Activated CD4-positive, alpha-beta T cell treated with anti-CD3 and anti-CD28 coated beads, Interleukin-2, amount 10 ng/mL, durations not matched to agents 7 days and 5 days (primary cell): ENCODE data around the gene YWHAQ. TPM values are rescaled to one million over a fixed set of nuclear protein-coding genes. Genes with fewer than 3 reads are reported as not detected.
A peak's percentile ranks its signal among the peaks of the same experiment; 100 is the strongest.

ENCODE experiments used
- CTCF ChIA-PET: fragments of 350-600 bp; sonication (Branson Sonifier 250); formaldehyde crosslinking; loops from one replicate; lab custom pipeline; 2021; ENCODE audit warnings: antibody characterized with exemption; lab: Charles Lee
- POLR2A ChIA-PET: fragments of 350-600 bp; sonication (Branson Sonifier 250); formaldehyde crosslinking; loops from one replicate; lab custom pipeline; 2021; ENCODE audit warnings: antibody characterized with exemption; lab: Charles Lee
- DNase-seq: peaks from one replicate; pipeline ENCODE4 v3.0.0-alpha.2; 2020
- H3K27ac Mint-ChIP-seq: one replicate; pipeline ENCODE4 v1.8.0; 2021; ENCODE audit warnings: mild to moderate bottlenecking, moderate library complexity, mixed read lengths
- H3K27me3 Mint-ChIP-seq: one replicate; pipeline ENCODE4 v1.8.0; 2021; ENCODE audit warnings: mixed read lengths
- H3K36me3 Mint-ChIP-seq: one replicate; pipeline ENCODE4 v1.8.0; 2021; ENCODE audit warnings: low read depth, mixed read lengths
- H3K4me1 Mint-ChIP-seq: one replicate; pipeline ENCODE4 v1.8.0; 2021; ENCODE audit warnings: mixed read lengths
- H3K4me3 Mint-ChIP-seq: one replicate; pipeline ENCODE4 v1.8.0; 2021; ENCODE audit warnings: mild to moderate bottlenecking, moderate library complexity, mixed read lengths
- H3K9me3 Mint-ChIP-seq: one replicate; pipeline ENCODE4 v1.8.0; 2021; ENCODE audit warnings: mixed read lengths
- total RNA-seq, 2 experiments: library from RNA; stranded (reverse); gene quantifications; one replicate each; pipeline ENCODE4 v1.2.3, GENCODE V29; 2021

Gene YWHAQ
- total RNA-seq, 2 experiments from 2014 or later = 308 to 322 TPM

- Mint-ChIP-seq H3K27me3 (no peaks in the 10 kb centered on the region), H3K9me3 (no peaks in the 10 kb centered on the region), H3K36me3 (no peaks in the 10 kb centered on the region), H3K4me1 (peaks cover 6% of the 10 kb centered on the region), H3K27ac (no peak overlapping the region), H3K4me3 (no peak overlapping the region)
- POLR2A ChIA-PET = no interaction called here
- DNase-seq = no peak
- CTCF ChIA-PET = interaction anchor here (0.9 to 1.6 kb wide), 4 partner anchors 9 to 54 kb away, joined by 3 to 6 read pairs (median 4); no protein-coding TSS in a partner anchor
Measured at GRCh38 chr2:9664365-9664764, 33.6 kb upstream of the YWHAQ start.

DNA sequence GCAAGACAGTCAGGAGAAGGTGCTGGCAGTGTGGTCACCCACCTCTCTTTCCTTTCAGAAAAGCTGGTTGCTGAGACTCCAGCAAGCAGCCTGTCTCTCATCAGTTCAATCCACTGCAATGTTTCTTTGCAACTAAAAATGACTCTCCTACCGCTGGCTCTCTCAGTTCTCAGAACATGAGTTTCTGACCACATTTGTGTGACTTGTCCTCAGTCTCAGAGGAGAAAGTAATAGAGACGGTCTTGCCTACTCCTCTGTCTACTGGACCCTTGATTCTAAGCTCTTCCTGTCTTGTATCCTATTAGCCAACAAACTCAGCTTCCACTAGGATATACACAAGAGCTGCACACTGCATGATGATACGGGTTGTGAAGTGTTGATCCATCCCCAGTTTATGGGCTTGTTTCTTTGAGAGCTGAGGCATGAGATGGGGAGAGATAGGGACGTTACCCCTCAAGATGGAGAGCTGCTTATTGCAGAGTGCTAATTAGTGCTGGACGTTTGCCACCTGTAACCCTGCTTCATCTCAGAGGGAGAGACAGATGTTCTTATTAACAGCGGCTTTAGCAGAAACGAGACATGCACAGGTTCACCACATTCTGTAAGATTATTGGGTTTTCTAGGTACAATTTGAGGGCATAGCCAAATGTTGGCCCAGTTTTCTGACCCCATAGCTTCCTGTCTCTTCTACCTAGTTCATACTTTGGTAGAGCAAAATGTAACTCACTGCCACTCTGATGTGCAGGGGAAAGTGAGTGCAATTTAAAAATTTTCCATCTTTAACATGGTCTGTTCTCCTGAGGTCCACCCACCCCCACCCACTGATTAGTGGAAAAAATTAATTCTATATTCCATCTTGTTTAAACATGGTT, 32.4 kb upstream of the YWHAQ start:
- H3K4me3 Mint-ChIP-seq = no peak overlapping the region
- ChIA-PET CTCF (interaction anchor here (1.0 to 1.6 kb wide), 5 partner anchors 8 to 56 kb away, joined by 3 to 5 read pairs (median 3); no protein-coding TSS in a partner anchor), POLR2A (no interaction called here)
- peak overlapping the region; percentile 32 for H3K27ac Mint-ChIP-seq
- H3K27me3 Mint-ChIP-seq = no peaks in the 10 kb centered on the region
- peaks cover 6% of the 10 kb centered on the region for H3K4me1 Mint-ChIP-seq
- no peaks in the 10 kb centered on the region for H3K36me3 Mint-ChIP-seq
- H3K9me3 Mint-ChIP-seq = no peaks in the 10 kb centered on the region
- no peak for DNase-seq

DNA sequence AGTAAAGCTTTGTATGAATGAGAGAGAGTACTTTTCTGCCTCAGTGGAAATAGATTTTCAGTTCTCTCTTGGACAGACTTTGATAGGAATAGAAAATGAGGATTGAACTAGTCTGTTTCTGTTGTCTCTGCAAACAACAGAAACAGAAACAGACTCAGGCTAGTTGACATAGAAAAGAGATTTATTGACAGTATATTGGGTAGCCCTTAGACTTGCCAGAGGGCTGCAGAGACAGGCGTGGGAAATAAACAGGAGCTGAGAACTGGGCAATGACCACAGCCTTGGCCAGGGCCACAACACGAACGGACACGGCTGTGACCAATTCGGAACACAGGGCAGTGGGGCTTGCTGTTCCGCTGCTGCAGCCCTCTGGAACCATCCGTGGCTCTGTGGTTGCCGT, 30.5 kb upstream of the YWHAQ start:
- H3K27me3 Mint-ChIP-seq = no peaks in the 10 kb centered on the region
- CTCF ChIA-PET = interaction anchor here (1.0 kb wide), 1 partner anchor 48 kb away, joined by 3 read pairs; no protein-coding TSS in a partner anchor
- no peaks in the 10 kb centered on the region for H3K9me3 Mint-ChIP-seq
- H3K4me3 Mint-ChIP-seq = no peak overlapping the region
- no peak overlapping the region for H3K27ac Mint-ChIP-seq
- no peaks in the 10 kb centered on the region for H3K36me3 Mint-ChIP-seq
- H3K4me1 Mint-ChIP-seq = peaks cover 21% of the 10 kb centered on the region
- no peak for DNase-seq
- POLR2A ChIA-PET = interaction anchor here (0.7 kb wide), 1 partner anchor 273 kb away, joined by 3 read pairs; no protein-coding TSS in a partner anchor

DNA sequence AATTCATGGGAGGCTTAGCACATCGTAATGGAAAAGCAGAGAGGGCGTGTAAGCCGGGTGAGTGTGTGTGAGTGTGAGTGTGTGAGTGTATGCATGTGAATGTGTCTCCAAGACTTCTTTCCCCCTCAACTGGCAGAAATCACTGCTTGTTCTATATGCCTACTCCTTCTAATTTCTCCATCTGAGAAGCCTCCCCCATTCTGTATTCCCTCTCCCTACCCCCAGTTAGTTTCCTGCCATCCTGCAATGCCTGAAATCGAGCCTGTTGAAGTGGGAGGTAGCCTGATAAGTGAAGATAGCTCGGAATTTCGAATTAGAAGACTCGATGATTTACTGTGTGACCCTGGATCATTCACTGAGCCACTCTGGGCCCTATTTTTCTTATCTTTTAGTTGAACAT, 30.0 kb upstream of the YWHAQ start:
- H3K36me3 Mint-ChIP-seq = no peaks in the 10 kb centered on the region
- no peaks in the 10 kb centered on the region for H3K9me3 Mint-ChIP-seq
- no peaks in the 10 kb centered on the region for H3K27me3 Mint-ChIP-seq
- DNase-seq = no peak
- CTCF ChIA-PET = interaction anchor here (0.7 to 1.0 kb wide), 3 partner anchors 21 to 49 kb away, joined by 3 read pairs; no protein-coding TSS in a partner anchor
- POLR2A ChIA-PET = interaction anchor here (0.7 kb wide), 1 partner anchor 273 kb away, joined by 3 read pairs; no protein-coding TSS in a partner anchor
- peaks cover 26% of the 10 kb centered on the region for H3K4me1 Mint-ChIP-seq
- H3K27ac Mint-ChIP-seq = no peak overlapping the region
- no peak overlapping the region for H3K4me3 Mint-ChIP-seq

GRCh38 chr2:9660154-9660553, 29.4 kb upstream of the YWHAQ start:
- peaks cover 32% of the 10 kb centered on the region for H3K4me1 Mint-ChIP-seq
- CTCF ChIA-PET = interaction anchor here (0.7 to 1.0 kb wide), 3 partner anchors 22 to 49 kb away, joined by 3 read pairs; no protein-coding TSS in a partner anchor
- POLR2A ChIA-PET = no interaction called here

DNA sequence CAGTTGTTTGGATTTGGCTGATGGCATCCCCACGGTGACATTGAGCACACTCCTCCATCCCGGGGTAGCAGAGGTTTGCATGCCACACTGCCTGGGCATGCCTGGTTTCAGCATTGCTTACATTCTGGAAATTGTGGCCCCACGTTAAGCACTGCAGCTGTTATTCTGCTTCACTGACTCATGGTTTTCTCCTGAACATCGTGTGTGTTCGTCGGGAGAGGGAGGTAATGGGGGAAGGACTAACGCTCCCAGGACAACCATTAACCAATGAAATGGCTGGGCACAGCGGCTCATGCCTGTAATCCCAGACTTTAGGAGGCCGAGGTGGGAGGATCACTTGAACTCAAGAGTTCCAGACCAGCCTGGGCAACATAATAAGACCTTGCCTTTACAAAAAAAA, 28.2 kb upstream of the YWHAQ start:
- Mint-ChIP-seq H3K27ac (no peak overlapping the region), H3K4me1 (peaks cover 41% of the 10 kb centered on the region), H3K27me3 (peaks cover under 1% of the 10 kb centered on the region), H3K9me3 (no peaks in the 10 kb centered on the region), H3K36me3 (no peaks in the 10 kb centered on the region), H3K4me3 (no peak overlapping the region)
- DNase-seq = no peak
- POLR2A ChIA-PET = no interaction called here
- CTCF ChIA-PET = no interaction called here

More at GRCh38 chr2:9660154-9660553, 29.4 kb upstream of the YWHAQ start:
- Mint-ChIP-seq H3K27ac (no peak overlapping the region), H3K27me3 (no peaks in the 10 kb centered on the region), H3K4me3 (no peak overlapping the region), H3K36me3 (no peaks in the 10 kb centered on the region), H3K9me3 (no peaks in the 10 kb centered on the region)
- no peak for DNase-seq

DNA sequence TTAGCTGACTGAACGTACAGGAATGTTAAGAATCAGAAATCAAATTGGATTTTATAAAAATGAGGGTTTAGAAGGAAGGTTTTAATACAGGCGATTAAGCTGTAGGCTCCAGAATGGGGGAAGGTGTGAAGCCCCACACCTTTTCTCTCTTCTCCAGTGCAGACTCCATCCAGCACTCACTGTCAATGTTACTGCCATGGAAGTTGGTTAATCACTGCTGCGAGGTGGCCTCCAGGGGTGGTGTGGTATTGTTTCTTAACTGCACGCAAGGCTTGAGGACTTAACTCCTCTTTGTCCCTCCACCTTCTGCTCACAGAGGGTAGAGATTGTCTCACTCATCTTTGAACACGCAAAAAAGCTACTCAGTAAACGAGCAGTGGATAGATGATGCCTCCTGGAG, 26.9 kb upstream of the YWHAQ start:
- ChIA-PET POLR2A (no interaction called here), CTCF (interaction anchor here (0.7 to 3.0 kb wide), 5 partner anchors 9 to 41 kb away, joined by 3 to 15 read pairs (median 4); no protein-coding TSS in a partner anchor)
- peaks cover 39% of the 10 kb centered on the region for H3K4me1 Mint-ChIP-seq

DNA sequence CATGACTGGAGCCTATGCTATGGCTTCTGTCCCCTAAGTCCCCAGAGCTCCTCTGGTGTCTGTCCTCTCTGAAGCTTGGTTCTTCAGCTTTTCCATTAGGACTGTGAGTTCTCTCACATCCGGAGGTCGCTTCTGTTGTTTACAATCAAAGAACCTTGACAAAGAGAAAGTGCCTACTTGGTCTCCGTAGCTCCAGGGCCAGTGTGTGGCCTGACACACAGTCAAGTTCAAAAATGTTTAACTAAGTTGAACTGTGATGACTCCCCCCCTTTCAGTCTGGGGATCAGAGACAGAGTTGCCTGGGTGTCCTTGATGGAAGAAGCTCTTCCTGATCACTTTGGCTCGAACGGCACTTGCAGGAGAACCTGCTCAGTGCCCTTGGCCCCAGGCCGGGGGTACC, 26.3 kb upstream of the YWHAQ start:
- peak overlapping the region; percentile 85 for H3K27ac Mint-ChIP-seq
- H3K4me1 Mint-ChIP-seq = peaks cover 39% of the 10 kb centered on the region
- peaks cover 2% of the 10 kb centered on the region for H3K9me3 Mint-ChIP-seq
- ChIA-PET POLR2A (interaction anchor here (2.2 kb wide), 1 partner anchor 101 kb away, joined by 7 read pairs; the partner anchor contains the start of gene ADAM17), CTCF (interaction anchor here (0.7 to 3.0 kb wide), 5 partner anchors 10 to 42 kb away, joined by 3 to 15 read pairs (median 4); no protein-coding TSS in a partner anchor)
- no peaks in the 10 kb centered on the region for H3K36me3 Mint-ChIP-seq
- DNase-seq = no peak
- peaks cover 9% of the 10 kb centered on the region for H3K27me3 Mint-ChIP-seq
- no peak overlapping the region for H3K4me3 Mint-ChIP-seq

More for the DNA sequence above, 26.9 kb upstream of the YWHAQ start:
- H3K9me3 Mint-ChIP-seq = no peaks in the 10 kb centered on the region
- H3K4me3 Mint-ChIP-seq = no peak overlapping the region
- no peak for DNase-seq
- H3K27me3 Mint-ChIP-seq = peaks cover 3% of the 10 kb centered on the region
- no peak overlapping the region for H3K27ac Mint-ChIP-seq
- no peaks in the 10 kb centered on the region for H3K36me3 Mint-ChIP-seq

GRCh38 chr2:9656270-9656766, 25.5 kb upstream of the YWHAQ start:
- Mint-ChIP-seq H3K36me3 (no peaks in the 10 kb centered on the region), H3K4me1 (peaks cover 39% of the 10 kb centered on the region), H3K27me3 (peaks cover 10% of the 10 kb centered on the region), H3K27ac (peak overlapping the region; percentile 85), H3K4me3 (no peak overlapping the region), H3K9me3 (peaks cover 5% of the 10 kb centered on the region)
- POLR2A ChIA-PET = interaction anchor here (2.2 kb wide), 1 partner anchor 100 kb away, joined by 7 read pairs; the partner anchor contains the start of gene ADAM17
- peak; percentile 71 for DNase-seq
- CTCF ChIA-PET = interaction anchor here (0.9 to 3.0 kb wide), 2 partner anchors 10 to 19 kb away, joined by 3 to 15 read pairs; no protein-coding TSS in a partner anchor

GRCh38 chr2:9655441-9656269, 24.9 kb upstream of the YWHAQ start:
- Mint-ChIP-seq H3K4me3 (no peak overlapping the region), H3K9me3 (peaks cover 6% of the 10 kb centered on the region), H3K27me3 (peaks cover 10% of the 10 kb centered on the region), H3K36me3 (no peaks in the 10 kb centered on the region), H3K27ac (peak overlapping the region; percentile 85), H3K4me1 (peaks cover 41% of the 10 kb centered on the region)
- ChIA-PET POLR2A (interaction anchor here (1.0 to 2.2 kb wide), 3 partner anchors 25 to 100 kb away, joined by 3 to 9 read pairs (median 7); partner anchors contain the start of genes ADAM17 and YWHAQ), CTCF (interaction anchor here (0.8 to 3.0 kb wide), 8 partner anchors 9 to 79 kb away, joined by 3 to 15 read pairs (median 4); partner anchors contain the start of gene YWHAQ)
- DNase-seq = peak; percentile 59

DNA sequence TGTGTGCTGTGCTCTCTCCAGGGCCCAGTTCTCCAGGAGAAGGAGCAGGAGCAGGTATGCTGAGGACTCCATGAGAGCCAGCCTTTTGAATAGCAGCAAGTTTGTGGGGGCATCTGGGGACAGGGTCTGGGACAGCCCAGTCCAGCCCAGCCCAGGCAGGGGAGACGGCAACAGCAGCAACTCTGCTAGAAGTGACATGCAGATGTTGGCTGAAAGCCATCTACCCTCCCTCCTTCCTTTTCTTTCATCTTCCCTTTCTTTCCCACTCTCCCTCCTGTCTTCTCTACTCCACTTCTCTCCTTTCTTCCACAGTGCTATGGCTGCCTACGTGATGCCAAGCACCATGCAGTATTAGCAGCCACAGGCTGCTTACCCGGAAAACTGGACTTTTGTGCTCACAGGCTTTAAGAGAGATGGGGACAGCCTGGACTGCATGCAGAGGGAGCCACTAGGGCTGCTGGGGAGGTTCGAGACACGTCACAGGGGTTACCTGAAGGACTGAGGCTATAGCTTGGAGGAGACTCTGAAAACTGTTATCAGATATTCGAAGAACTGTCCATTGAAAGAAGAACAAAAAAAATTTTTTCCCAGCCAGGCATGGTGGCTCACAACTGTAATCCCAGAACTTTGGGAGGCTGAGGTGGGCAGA, 23.8 kb upstream of the YWHAQ start:
- DNase-seq = no peak
- ChIA-PET CTCF (interaction anchor here (0.5 to 3.0 kb wide), 9 partner anchors 10 to 1194 kb away, joined by 3 to 15 read pairs (median 4); no protein-coding TSS in a partner anchor), POLR2A (no interaction called here)
- peaks cover 10% of the 10 kb centered on the region for H3K27me3 Mint-ChIP-seq
- H3K9me3 Mint-ChIP-seq = peaks cover 9% of the 10 kb centered on the region
- no peak overlapping the region for H3K4me3 Mint-ChIP-seq
- peak overlapping the region; percentile 54 for H3K27ac Mint-ChIP-seq
- no peaks in the 10 kb centered on the region for H3K36me3 Mint-ChIP-seq
- peaks cover 47% of the 10 kb centered on the region for H3K4me1 Mint-ChIP-seq
